Psoas muscle (tissue), 8 donors: ENCODE results near the gene UTS2B. TPM values are rescaled to one million over a fixed set of nuclear protein-coding genes. Genes with fewer than 3 reads are reported as not detected.

Experiments
- ATAC-seq, 4 donors: fragments of 200-7000 bp; cut with Tn5 transposase; one replicate each; pipeline ENCODE4 v1.9.1; 2020; ENCODE audit warnings: moderate library complexity in 3 of 4, mild to moderate bottlenecking in 2 of 4
- DNase-seq, 2 donors: peaks; one replicate each; pipeline ENCODE4 v3.0.0-alpha.2; 2020
- H3K27ac ChIP-seq: fragments of 200-600 bp; one replicate; pipeline ENCODE4 v1.8.0; 2022
- H3K27me3 ChIP-seq, 3 donors: fragments of 200-600 bp in 1 of 3; one replicate each; pipeline versions ENCODE4 v1.6.1 to v1.8.0; 2013 to 2022; ENCODE audit warnings: low read length in 2 of 3, mild to moderate bottlenecking in 2 of 3, moderate library complexity in 1 of 3; ENCODE audit not compliant: insufficient read depth in 3 of 3
- H3K36me3 ChIP-seq, 2 donors: fragments of 200-600 bp in 1 of 2; one replicate each; pipeline versions ENCODE4 v1.6.1 to v1.8.0; 2013 to 2022; ENCODE audit warnings: low read depth in 1 of 2, mild to moderate bottlenecking in 1 of 2, moderate library complexity in 1 of 2; ENCODE audit not compliant: insufficient read depth in 1 of 2
- H3K4me1 ChIP-seq: fragments of 200-600 bp; one replicate; pipeline ENCODE4 v1.8.0; 2022
- H3K4me3 ChIP-seq: fragments of 200-600 bp; one replicate; pipeline ENCODE4 v1.8.0; 2022; ENCODE audit warnings: mild to moderate bottlenecking
- H3K9me3 ChIP-seq: fragments of 200-600 bp; one replicate; pipeline ENCODE4 v1.8.0; 2022
- WGBS, 3 donors: extraction: QIAGEN DNeasy Blood & Tissue Kit; methylation state at CpG; one replicate each; pipeline versions ENCODE4 v1.1.6 to v1.1.7; 2013; 5-methylcytosine and 5-hydroxymethylcytosine counted together
- intact Hi-C, 2 donors: fragments of 100-400 bp; cut with DNase I; formaldehyde crosslinking; loops; one replicate each; pipeline versions ENCODE4 v1.11.0 to v1.14.2; 2022
- polyA plus RNA-seq, 3 donors: library from polyadenylated mRNA; stranded (reverse); fragments of 200-250 nt; gene quantifications; one replicate each; pipeline ENCODE4 v1.2.3, GENCODE V29; 2013
- total RNA-seq, 4 donors: library from RNA; stranded (reverse); fragmentation: NEBNext Ultra II Directional in 2 of 4; extraction: Animal tissue kit (Norgen Biotek cat#: 25700) in 2 of 4; gene quantifications; one replicate each; pipeline versions ENCODE4 v1.2.1 to v1.2.4, GENCODE V29; 2021 to 2023
- TF ChIP-seq, protein P1 (sequence below): fragments of 200-600 bp; IDR thresholded peaks from one replicate; pipeline ENCODE4 v1.8.0; 2022; ENCODE audit warnings: antibody characterized with exemption
- donor health status: healthy with polysubstance abuse.
- donor health status: DM: no; HTN: no; CAD: no; lungs with moderate emphysema.
- donor health status: Bipolar disorder and iron deficiency.
- donor health status: healthy.
- donor health status: DM: yes; HTN: yes; CAD: no.
- donor health status: DM: no; HTN: no; CAD: no.
- donor health status: DM: no; HTN: no; CAD: no.
- donor health status: DM: yes; HTN: yes; CAD: no.

UTS2B gene
- total and polyA plus RNA-seq, 7 donors, result 0.03 to 0.22 (median 0.05) TPM; not detected in 3

DNA sequence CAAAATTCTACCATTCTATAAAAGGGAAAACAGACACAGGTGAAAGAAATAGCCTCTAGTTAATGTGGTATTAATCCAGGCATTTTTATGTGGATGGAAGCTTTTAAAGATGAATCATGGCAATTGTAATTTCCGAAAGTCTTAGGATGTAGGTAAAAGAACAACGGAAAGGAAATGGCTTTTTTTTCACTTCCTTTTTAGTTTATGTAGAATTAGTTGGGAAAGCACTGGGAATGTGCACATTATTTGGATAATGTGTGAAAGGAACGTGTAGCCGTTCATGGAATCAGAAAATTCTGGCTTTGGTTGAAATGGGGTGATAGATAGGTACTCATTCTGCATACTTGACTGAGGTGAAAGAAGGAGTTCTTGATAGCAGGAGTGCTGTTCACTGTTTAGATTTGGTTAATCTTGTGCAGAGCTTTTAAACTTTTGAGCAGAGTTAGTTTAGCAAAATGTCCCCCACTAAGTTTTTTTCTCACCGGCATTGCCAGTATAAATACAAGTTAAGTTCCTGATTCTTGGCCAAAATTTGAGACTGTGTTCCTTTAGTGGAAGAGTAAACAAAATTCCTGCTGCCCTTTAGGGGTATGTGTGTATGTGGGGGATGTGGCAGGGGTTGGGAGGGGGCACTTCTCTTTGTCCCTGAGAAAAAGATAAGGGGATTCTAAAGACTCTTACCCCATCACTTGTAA, 20.2 kb upstream of the UTS2B start:
- ATAC-seq (no peak), DNase-seq (no peak)
- Histone ChIP-seq H3K4me3 (no peak overlapping the region), H3K4me1 (peaks cover 28% of the 10 kb centered on the region), H3K27ac (no peak overlapping the region), H3K9me3 (no peaks in the 10 kb centered on the region), H3K27me3 (no peaks in the 10 kb centered on the region), H3K36me3 (no peaks in the 10 kb centered on the region)
- 48 to 51% (median 48%) methylated on average over 5 of the region's 5 CpGs for WGBS, 3 donors
- TF ChIP-seq, protein P1, sequence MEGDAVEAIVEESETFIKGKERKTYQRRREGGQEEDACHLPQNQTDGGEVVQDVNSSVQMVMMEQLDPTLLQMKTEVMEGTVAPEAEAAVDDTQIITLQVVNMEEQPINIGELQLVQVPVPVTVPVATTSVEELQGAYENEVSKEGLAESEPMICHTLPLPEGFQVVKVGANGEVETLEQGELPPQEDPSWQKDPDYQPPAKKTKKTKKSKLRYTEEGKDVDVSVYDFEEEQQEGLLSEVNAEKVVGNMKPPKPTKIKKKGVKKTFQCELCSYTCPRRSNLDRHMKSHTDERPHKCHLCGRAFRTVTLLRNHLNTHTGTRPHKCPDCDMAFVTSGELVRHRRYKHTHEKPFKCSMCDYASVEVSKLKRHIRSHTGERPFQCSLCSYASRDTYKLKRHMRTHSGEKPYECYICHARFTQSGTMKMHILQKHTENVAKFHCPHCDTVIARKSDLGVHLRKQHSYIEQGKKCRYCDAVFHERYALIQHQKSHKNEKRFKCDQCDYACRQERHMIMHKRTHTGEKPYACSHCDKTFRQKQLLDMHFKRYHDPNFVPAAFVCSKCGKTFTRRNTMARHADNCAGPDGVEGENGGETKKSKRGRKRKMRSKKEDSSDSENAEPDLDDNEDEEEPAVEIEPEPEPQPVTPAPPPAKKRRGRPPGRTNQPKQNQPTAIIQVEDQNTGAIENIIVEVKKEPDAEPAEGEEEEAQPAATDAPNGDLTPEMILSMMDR, result no peak
- intact Hi-C loops, result no loop called here

DNA sequence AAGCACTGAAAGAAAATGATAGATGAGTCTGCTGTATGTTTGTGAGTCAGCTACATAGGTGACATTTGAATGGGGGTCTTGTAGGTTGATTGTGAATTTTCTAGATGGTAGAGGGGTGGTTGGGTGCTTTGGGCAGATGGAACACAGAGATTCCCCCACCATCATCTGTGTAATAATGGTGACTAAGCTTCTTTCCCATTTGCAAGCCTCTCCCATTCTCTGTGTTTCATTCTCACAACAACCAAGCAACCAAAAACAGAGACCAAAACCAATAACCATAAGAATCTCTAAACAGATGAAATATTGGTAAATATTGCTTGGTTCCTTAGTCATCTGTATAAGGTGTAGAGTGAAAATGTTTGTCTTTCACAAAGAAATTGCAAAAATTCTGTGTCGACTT, 17.8 kb upstream of the UTS2B start:
- H3K27me3 ChIP-seq, result no peaks in the 10 kb centered on the region
- H3K9me3 ChIP-seq, result no peaks in the 10 kb centered on the region
- 91 to 100% (median 96%) methylated on average over 1 of the region's 1 CpG for WGBS, 3 donors
- ATAC-seq (no peak), DNase-seq (no peak)
- intact Hi-C loops, result no loop called here
- no peak overlapping the region for H3K4me3 ChIP-seq
- peaks cover 32% of the 10 kb centered on the region for H3K4me1 ChIP-seq
- H3K27ac ChIP-seq, result no peak overlapping the region
- H3K36me3 ChIP-seq, result no peaks in the 10 kb centered on the region
- TF ChIP-seq, protein P1, result no peak

DNA sequence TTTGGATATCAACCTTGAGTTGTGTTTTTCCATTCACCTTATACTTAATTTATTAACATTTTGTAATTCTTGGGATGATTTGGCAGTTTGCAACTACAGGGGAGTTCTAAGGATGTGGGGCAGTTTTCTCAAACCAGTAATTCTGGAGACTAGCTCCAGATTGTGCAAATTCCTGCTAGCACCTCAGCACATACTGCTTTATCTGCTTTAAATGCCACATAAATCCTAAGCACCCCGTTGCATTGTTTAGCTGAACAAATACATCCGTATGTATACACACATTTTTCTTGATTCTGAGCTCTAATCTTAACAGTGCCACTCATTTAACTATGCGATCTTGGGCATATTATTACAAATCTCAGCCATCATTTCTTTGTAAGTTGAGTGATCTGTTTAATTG, 16.9 kb upstream of the UTS2B start:
- TF ChIP-seq, protein P1, result no peak
- Histone ChIP-seq H3K4me1 (peaks cover 40% of the 10 kb centered on the region), H3K27ac (no peak overlapping the region), H3K36me3 (no peaks in the 10 kb centered on the region), H3K9me3 (no peaks in the 10 kb centered on the region), H3K4me3 (no peak overlapping the region), H3K27me3 (no peaks in the 10 kb centered on the region)
- WGBS, 3 donors, result 74 to 89% (median 74%) methylated on average over 3 of the region's 3 CpGs
- intact Hi-C loops, result no loop called here
- ATAC-seq (no peak), DNase-seq (no peak)

DNA sequence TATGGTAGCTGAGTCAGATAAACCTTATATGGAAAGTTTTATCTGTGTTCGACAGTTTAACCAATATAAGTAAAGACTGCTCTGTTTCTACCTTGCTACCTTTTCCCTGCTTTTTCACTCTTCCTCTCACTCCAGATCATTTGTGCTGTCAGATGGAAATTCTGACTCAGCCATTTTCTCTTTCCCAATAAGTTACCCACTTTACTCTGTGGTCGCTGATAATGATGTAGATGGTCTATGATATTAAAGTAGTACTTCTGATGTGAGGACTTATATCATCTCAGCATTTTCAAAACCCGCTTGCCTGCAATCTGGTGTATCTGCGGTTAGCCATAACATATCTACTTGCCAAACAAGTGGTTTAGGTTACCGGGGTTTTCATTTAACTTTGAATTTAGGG, 15.0 kb upstream of the UTS2B start:
- Histone ChIP-seq H3K36me3 (no peaks in the 10 kb centered on the region), H3K9me3 (no peaks in the 10 kb centered on the region), H3K4me1 (peaks cover 51% of the 10 kb centered on the region), H3K27me3 (no peaks in the 10 kb centered on the region), H3K4me3 (no peak overlapping the region), H3K27ac (no peak overlapping the region)
- DNase-seq, result no peak
- TF ChIP-seq, protein P1, result no peak
- intact Hi-C loops, result no loop called here
- 88 to 94% (median 93%) methylated on average over 5 of the region's 5 CpGs for WGBS, 3 donors
- no peak for ATAC-seq

DNA sequence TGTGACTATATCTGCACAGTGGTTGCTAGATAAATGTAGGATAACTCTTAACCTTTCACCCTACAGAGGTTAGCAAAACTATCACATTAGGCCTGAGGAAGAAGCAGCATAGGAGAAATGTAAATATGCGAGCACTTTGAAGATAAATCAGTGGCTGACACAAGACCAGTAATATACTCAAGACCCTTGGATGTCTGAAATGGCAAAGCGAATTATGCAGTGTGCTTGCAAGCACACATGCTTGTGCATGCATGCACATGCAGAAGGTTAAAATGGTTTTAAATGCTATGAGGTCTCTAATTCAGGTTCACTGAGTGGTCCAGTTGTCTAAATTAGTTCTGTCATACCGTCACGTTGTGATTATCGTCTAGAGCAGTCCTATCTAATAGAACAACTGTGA, 13.6 kb upstream of the UTS2B start:
- WGBS, 3 donors, result 83 to 92% (median 89%) methylated on average over 5 of the region's 5 CpGs
- peaks cover 62% of the 10 kb centered on the region for H3K4me1 ChIP-seq
- H3K36me3 ChIP-seq, result no peaks in the 10 kb centered on the region
- ATAC-seq (no peak), DNase-seq (no peak)
- no peaks in the 10 kb centered on the region for H3K9me3 ChIP-seq
- no peak overlapping the region for H3K4me3 ChIP-seq
- H3K27ac ChIP-seq, result no peak overlapping the region
- intact Hi-C loops, result no loop called here
- no peaks in the 10 kb centered on the region for H3K27me3 ChIP-seq
- TF ChIP-seq, protein P1, result no peak
